ENCODE data around the gene TMEM247.

The TMEM247 gene

DNA sequence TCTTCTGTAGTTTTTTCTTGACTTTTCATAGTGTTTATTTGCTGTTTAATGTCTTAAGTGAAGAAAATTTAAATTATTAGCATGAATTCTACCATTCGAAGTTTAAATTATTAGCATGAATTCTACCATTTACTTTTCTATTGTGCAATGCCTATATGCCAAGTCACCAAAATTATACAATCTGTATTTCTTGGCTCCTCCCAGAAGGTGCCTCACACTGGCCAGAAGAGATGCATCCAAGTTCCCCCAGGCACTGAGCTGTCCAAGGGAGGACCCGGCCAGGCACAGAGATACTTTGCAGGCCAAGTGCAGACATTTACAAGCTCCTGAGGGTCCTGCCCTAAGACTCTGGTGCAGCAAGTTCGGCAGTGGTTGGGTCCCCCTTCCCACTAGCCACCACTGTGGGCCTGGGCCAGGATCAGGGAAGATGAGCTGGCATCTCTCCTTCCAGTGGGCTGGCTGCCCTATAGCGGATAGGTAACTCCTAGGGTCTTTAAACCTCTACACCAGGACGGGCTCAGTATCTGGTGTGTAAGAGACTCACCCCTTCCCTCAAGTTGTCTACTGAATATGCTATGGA lies 31.3 kb downstream of the TMEM247 start:
- no peak for DNase-seq (ENCODE audit: low read depth, low spot score)
- H3K4me3 ChIP-seq (ENCODE audit: low read depth, low read length) = no peak overlapping the region
- TF ChIP-seq, protein P1, sequence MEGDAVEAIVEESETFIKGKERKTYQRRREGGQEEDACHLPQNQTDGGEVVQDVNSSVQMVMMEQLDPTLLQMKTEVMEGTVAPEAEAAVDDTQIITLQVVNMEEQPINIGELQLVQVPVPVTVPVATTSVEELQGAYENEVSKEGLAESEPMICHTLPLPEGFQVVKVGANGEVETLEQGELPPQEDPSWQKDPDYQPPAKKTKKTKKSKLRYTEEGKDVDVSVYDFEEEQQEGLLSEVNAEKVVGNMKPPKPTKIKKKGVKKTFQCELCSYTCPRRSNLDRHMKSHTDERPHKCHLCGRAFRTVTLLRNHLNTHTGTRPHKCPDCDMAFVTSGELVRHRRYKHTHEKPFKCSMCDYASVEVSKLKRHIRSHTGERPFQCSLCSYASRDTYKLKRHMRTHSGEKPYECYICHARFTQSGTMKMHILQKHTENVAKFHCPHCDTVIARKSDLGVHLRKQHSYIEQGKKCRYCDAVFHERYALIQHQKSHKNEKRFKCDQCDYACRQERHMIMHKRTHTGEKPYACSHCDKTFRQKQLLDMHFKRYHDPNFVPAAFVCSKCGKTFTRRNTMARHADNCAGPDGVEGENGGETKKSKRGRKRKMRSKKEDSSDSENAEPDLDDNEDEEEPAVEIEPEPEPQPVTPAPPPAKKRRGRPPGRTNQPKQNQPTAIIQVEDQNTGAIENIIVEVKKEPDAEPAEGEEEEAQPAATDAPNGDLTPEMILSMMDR (IDR thresholded peaks at IDR 0.05; ENCODE audit: low read depth, low read length) = no peak
- in situ Hi-C loops (cut with HindIII; ENCODE audit: low sequenced_read_pairs) = no loop called here

DNA sequence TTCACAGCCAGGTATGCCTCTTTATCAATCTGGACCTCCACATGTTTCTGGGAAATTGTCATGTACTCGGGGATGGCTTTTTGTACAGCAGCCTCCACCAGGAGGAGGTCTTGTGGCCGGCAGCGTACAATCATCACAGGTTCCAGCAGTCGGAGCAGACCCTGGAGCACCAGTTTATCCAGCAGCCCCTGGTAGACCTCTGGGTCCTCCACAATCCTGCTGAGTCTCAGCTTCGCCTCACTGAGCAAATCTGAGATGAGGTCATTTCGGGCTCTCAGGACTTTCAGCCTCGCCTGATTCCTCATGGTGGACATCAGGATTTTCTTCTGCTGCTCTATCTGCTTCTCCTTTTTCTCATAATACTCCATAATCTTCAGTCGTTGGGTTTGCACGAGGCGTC lies 32.8 kb downstream of the TMEM247 start:
- H3K4me3 ChIP-seq (ENCODE audit: low read depth, low read length) = no peak overlapping the region
- in situ Hi-C loops (cut with HindIII; ENCODE audit: low sequenced_read_pairs) = no loop called here
- no peak for DNase-seq (ENCODE audit: low read depth, low spot score)
- TF ChIP-seq, protein P1 (IDR thresholded peaks at IDR 0.05; ENCODE audit: low read depth, low read length) = no peak

GRCh38 chr2:46514738-46515137 lies 35.4 kb downstream of the TMEM247 start:
- TF ChIP-seq, protein P1 (IDR thresholded peaks at IDR 0.05; ENCODE audit: low read depth, low read length) = no peak
- DNase-seq (ENCODE audit: low read depth, low spot score) = no peak
- no peak overlapping the region for H3K4me3 ChIP-seq (ENCODE audit: low read depth, low read length)
- in situ Hi-C loops (cut with HindIII; ENCODE audit: low sequenced_read_pairs) = no loop called here

- in situ Hi-C loops (cut with HindIII; ENCODE audit: low sequenced_read_pairs) = no loop called here
- no peak overlapping the region for H3K4me3 ChIP-seq (ENCODE audit: low read depth, low read length)
- TF ChIP-seq, protein P1 (IDR thresholded peaks at IDR 0.05; ENCODE audit: low read depth, low read length) = no peak
- DNase-seq (ENCODE audit: low read depth, low spot score) = no peak
These were observed 38.1 kb downstream of the TMEM247 start for GRCh38 chr2:46517485-46517884.

DNA sequence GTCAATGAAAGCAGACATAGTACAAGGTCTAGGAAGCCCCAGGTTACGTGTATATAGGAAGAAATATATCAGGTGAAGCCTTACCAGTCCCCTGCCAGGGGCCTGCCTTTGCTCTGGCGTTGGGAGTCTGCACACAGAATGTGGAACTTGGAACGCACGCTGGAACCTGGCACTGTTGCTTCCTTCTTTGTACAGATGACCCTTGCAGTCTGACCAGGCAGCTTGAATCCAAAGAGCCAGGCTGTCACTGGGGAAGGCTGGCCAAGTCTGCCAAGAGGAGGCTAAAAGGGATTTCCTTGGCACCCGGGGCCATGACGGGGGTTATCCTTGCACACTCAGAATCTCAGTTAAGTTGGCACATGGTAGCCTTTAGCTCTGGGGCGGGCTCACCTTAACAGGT lies 39.5 kb downstream of the TMEM247 start:
- H3K4me3 ChIP-seq (ENCODE audit: low read depth, low read length) = no peak overlapping the region
- no peak for DNase-seq (ENCODE audit: low read depth, low spot score)
- in situ Hi-C loops (cut with HindIII; ENCODE audit: low sequenced_read_pairs) = no loop called here
- TF ChIP-seq, protein P1 (IDR thresholded peaks at IDR 0.05; ENCODE audit: low read depth, low read length) = no peak

DNA sequence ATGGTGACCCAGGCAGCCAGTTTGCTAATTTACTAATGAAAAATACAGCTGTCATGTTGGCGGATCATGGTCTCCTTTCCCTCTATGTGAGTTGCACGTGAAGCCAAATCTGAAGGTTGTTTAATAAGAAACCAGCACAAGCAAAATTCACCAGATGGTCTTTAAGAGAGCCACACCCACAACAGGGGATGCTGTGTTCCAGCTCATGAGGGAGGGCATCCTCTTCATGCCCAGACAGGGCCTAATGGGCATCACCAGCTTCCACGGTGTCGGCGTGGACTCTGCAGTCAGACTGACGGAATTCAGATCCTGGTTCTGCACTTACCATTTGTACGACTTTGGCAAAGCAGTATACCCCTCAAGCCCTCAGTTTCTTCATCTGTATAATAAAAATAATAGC lies 39.9 kb downstream of the TMEM247 start:
- in situ Hi-C loops (cut with HindIII; ENCODE audit: low sequenced_read_pairs) = no loop called here
- no peak for DNase-seq (ENCODE audit: low read depth, low spot score)
- TF ChIP-seq, protein P1 (IDR thresholded peaks at IDR 0.05; ENCODE audit: low read depth, low read length) = no peak
- H3K4me3 ChIP-seq (ENCODE audit: low read depth, low read length) = no peak overlapping the region
